ENCODE results near the gene ZNF628. TPM values are rescaled to one million over a fixed set of nuclear protein-coding genes. Genes with fewer than 3 reads are reported as not detected.
A peak's percentile ranks its signal among the peaks of the same experiment; 100 is the strongest.

ZNF628 gene
- total and polyA plus RNA-seq, 2 of the 8 experiments (the other 6 are each of a cell fraction or from before 2014, with no cell fraction given) = 1.7 to 10.8 TPM

DNA sequence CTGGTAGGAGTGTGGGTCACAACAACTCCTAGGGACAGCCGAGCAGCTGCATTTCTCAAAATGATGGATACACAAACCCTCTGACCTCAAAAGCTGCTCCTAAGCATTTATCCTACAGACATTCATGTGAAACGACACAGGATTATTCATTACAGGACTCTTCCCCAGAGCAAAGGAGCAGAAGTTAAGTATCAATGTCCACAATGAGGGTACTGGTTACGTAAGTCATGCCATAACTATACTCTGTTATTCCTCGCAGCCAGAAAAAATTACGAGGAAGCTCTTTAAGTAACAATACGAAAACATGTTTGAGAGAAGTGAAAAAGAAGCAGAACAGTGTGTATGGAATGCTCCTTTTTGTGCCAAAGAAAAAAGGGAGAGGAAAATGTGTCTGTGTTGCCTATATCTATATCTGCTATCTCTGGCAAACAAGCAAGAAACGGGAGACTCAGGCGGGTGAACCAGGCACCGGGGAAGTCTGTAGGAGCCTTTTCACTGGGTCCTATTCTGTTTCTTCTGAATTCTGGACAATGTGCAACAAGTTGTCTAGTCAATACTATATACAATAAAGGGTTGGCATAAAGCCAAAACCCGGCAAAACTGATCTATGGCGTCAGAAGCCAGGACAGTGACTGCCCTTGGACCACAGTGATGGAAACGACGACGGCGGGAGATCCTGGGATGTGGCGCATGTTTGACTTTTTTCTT lies 16.3 kb upstream of the ZNF628 start:
- POLR2A ChIA-PET (ENCODE audit: partially characterized antibody) = interaction anchor here (0.7 to 1.6 kb wide), 7 partner anchors 11 to 147 kb away, joined by 3 to 7 read pairs (median 4); partner anchors contain the start of genes SSC5D and ZNF628

More for the DNA sequence above, 16.3 kb upstream of the ZNF628 start:
- Histone ChIP-seq H2BK12ac (ENCODE audit: low read depth, low read length) (no peak overlapping the region), H4K5ac (ENCODE audit: insufficient read length, low read depth, low read length) (no peak overlapping the region), H3K4me3 (ENCODE audit: extremely low read depth in 1 of 4, insufficient read depth in 2 of 4, low read depth in 3 of 4, low read length in 4 of 4) (peak overlapping the region; percentile 58 to 81 (median 74)), H3K56ac (replicated peaks; ENCODE audit: insufficient read length, low read depth, low read length) (no peak overlapping the region), H2AFZ (ENCODE audit: low read length) (no peak overlapping the region), H3K9me3 (ENCODE audit: insufficient read depth in 2 of 2, low read depth in 1 of 2, low read length in 1 of 2) (no peaks in the 10 kb centered on the region), H3K4me2 (ENCODE audit: insufficient read depth in 1 of 2, low read depth in 2 of 2, low read length in 2 of 2) (peak overlapping the region; percentile 61 to 64), H3K36me3 (ENCODE audit: control insufficient read depth in 2 of 4, insufficient read depth in 4 of 4, low read length in 3 of 4) (peaks cover 0 to 5% (median 0%) of the 10 kb centered on the region in 4 experiments; a peak in 2 of 8 replicates), H4K91ac (replicated peaks; ENCODE audit: insufficient read length, low read length) (no peak overlapping the region), H3K14ac (ENCODE audit: insufficient read length) (no peak overlapping the region), H3K9ac (replicated peaks in 1 of 4; ENCODE audit: extremely low read depth in 1 of 4, low read depth in 3 of 4, low read length in 3 of 4) (no peak overlapping the region), H2BK120ac (replicated peaks; ENCODE audit: low read depth, low read length) (no peak overlapping the region), H2BK15ac (ENCODE audit: low read length) (no peak overlapping the region), H4K8ac (ENCODE audit: extremely low read depth, insufficient read depth, low read length) (no peak overlapping the region; the same call in none of the 2 replicates), H2BK20ac (ENCODE audit: low read length) (no peak overlapping the region), H2BK5ac (ENCODE audit: low read depth, low read length) (no peak overlapping the region), H3K79me2 (ENCODE audit: control insufficient read depth in 1 of 2, insufficient read depth in 2 of 2, low read length in 2 of 2) (peaks cover 0 to 13% of the 10 kb centered on the region in 2 experiments; a peak in 2 of 4 replicates), H3K27me3 (replicated peaks in 1 of 4; ENCODE audit: control insufficient read depth in 3 of 4, extremely low read depth in 1 of 4, insufficient read depth in 3 of 4, low read length in 3 of 4) (no peaks in the 10 kb centered on the region), H3K27ac (ENCODE audit: low read depth, low read length) (no peak overlapping the region), H3K4ac (replicated peaks; ENCODE audit: insufficient read length, low read depth, low read length) (no peak overlapping the region), H3K18ac (ENCODE audit: extremely low read depth, low read length) (no peak overlapping the region), H3K23me2 (ENCODE audit: low read depth, low read length) (peaks cover 1% of the 10 kb centered on the region; the same call in 1 of the 2 replicates), H3K4me1 (replicated peaks in 1 of 4; ENCODE audit: control insufficient read depth in 3 of 4, insufficient read depth in 4 of 4, low read length in 3 of 4) (peaks cover 2 to 22% (median 15%) of the 10 kb centered on the region in 4 experiments), H3K23ac (ENCODE audit: insufficient read length) (no peak overlapping the region), H4K20me1 (replicated peaks in 1 of 2; ENCODE audit: control insufficient read depth in 1 of 2, insufficient read depth in 2 of 2, low read length in 2 of 2) (peaks cover 2 to 6% of the 10 kb centered on the region in 2 experiments), H3K79me1 (ENCODE audit: low read depth, low read length) (peaks cover 13% of the 10 kb centered on the region), H2AK5ac (ENCODE audit: low read depth, low read length) (no peak overlapping the region)
- DNase-seq (ENCODE audit: low read depth in 1 of 2, low spot score in 2 of 2) (no peak), FAIRE-seq (no peak)
- CTCF ChIA-PET (ENCODE audit: partially characterized antibody) = interaction anchor here (0.6 to 1.7 kb wide), 6 partner anchors 8 to 1286 kb away, joined by 3 to 7 read pairs (median 4); no protein-coding TSS in a partner anchor
- no peak for TF ChIP-seq ASH2L (IDR thresholded peaks at IDR 0.05; ENCODE audit: low read length)
- no peak for TF ChIP-seq TAF7 (optimal IDR thresholded peaks at IDR 0.05; ENCODE audit: borderline replicate concordance, low read depth, low read length)
- no peak for TF ChIP-seq KDM4A (IDR thresholded peaks at IDR 0.05; ENCODE audit: low read depth, low read length, severe bottlenecking)
- TF ChIP-seq, protein P1, sequence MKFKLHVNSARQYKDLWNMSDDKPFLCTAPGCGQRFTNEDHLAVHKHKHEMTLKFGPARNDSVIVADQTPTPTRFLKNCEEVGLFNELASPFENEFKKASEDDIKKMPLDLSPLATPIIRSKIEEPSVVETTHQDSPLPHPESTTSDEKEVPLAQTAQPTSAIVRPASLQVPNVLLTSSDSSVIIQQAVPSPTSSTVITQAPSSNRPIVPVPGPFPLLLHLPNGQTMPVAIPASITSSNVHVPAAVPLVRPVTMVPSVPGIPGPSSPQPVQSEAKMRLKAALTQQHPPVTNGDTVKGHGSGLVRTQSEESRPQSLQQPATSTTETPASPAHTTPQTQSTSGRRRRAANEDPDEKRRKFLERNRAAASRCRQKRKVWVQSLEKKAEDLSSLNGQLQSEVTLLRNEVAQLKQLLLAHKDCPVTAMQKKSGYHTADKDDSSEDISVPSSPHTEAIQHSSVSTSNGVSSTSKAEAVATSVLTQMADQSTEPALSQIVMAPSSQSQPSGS (IDR thresholded peaks at IDR 0.05; ENCODE audit: low read length) = no peak
- TF ChIP-seq EP300 (IDR thresholded peaks at IDR 0.05; ENCODE audit: borderline replicate concordance in 1 of 2, low read depth in 2 of 2, low read length in 2 of 2) = no peak
- no peak for TF ChIP-seq CTBP2 (IDR thresholded peaks at IDR 0.05; ENCODE audit: borderline replicate concordance, insufficient read depth, insufficient read length, low read length)
- no peak for TF ChIP-seq CHD1 (IDR thresholded peaks at IDR 0.05; ENCODE audit: low read depth, low read length)
- 77% methylated on average over 16 of the region's 16 CpGs; no CpG with 5 or more reads in 1 of the 2 experiments for WGBS, 2 experiments (ENCODE audit: extremely low coverage in 1 of 2, insufficient coverage in 1 of 2, insufficient read length in 1 of 2, insufficient replicate concordance in 2 of 2, low coverage in 1 of 2, low lambda C conversion rate in 2 of 2, missing lambda C conversion rate in 1 of 2)
